HG03097 (cell line): ENCODE results near the gene ADM2.

Experiments
- ATAC-seq: cut with Tn5 transposase; IDR thresholded peaks from one replicate; pipeline ENCODE4 v1.9.1; 2021; ENCODE audit not compliant: unreplicated experiment, low FRiP score

ADM2 gene

GRCh38 chr22:50483106-50483505 lies 1.8 kb downstream of the ADM2 start:
- no peak for ATAC-seq

GRCh38 chr22:50483556-50483955 lies 2.2 kb downstream of the ADM2 start:
- no peak for ATAC-seq

GRCh38 chr22:50483977-50484853 lies 2.9 kb downstream of the ADM2 start:
- ATAC-seq: no peak

- no peak for ATAC-seq
Observed at GRCh38 chr22:50485221-50486131, 4.1 kb downstream of the ADM2 start.

- no peak for ATAC-seq
Observed at GRCh38 chr22:50486561-50487289, 5.4 kb downstream of the ADM2 start, which contains the start of gene MIOX. MIOX (plus strand) TSS chr22:50486859; CDS start chr22:50486898, 39 bp downstream.

DNA sequence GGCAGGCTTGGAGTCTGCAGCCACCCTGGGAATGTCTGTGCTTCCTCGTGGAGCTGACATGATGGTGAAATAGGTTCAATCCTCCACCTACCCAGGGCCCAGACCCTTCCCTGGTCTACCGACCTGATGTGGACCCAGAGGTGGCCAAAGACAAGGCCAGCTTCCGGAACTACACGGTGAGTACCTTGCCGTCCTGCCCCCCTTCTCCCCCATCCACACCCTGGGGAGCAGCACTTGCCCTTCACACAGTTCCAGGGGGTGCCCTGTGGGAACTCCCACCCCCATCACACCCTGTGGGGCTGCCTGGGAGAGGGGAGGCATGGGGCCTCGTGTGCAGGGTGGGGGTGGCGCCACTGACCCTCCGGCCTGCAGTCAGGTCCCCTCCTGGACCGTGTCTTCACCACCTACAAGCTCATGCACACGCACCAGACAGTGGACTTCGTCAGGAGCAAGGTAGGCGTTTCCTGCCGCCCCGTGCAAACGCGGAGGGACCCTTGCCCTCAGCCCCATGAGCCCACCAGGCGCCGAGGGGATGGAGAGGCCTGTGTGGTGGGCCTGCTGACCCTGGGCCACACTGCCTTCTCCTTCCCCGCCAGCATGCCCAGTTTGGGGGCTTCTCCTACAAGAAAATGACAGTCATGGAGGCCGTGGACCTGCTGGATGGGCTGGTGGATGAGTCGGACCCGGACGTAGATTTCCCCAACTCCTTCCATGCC lies 6.1 kb downstream of the ADM2 start:
- ATAC-seq: no peak

DNA sequence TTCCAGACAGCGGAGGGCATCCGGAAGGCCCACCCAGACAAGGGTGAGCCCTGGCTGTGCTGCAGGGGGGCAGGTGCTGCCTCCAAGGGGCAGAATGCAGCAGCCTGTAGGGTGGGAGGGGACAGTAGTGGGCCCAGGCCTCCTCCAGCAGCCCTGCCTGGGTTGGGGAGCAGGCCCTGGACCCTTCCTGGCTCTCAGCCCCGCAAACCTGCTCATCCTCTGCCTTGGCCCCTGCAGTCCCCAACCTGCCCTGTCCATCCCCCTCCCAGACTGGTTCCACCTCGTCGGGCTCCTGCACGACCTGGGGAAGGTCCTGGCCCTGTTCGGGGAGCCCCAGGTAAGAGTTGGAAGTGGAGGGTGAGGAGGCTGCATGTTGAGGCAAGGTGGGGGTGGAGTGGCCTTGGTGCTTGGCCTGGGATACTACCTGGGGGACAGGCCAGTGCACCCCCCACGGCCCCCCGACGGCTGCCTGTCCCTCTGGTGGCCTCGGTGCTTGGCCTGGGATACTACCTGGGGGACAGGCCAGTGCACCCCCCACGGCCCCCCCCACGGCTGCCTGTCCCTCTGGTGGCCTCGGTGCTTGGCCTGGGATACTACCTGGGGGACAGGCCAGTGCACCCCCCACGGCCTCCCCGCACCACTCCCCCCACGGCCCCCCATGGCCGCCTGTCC lies 6.8 kb downstream of the ADM2 start:
- no peak for ATAC-seq

DNA sequence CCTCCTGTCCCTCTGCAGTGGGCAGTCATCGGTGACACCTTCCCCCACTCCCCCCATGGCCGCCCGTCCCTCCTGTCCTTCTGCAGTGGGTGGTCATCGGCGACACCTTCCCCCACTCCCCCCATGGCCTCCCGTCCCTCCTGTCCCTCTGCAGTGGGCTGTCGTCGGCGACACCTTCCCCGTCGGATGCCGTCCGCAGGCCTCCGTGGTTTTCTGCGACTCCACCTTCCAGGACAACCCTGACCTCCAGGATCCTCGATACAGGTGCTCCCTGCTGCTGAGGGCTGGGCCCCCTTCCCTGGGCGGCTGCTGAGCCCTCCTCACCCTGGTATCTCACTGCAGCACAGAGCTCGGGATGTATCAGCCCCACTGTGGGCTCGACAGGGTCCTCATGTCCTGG lies 7.5 kb downstream of the ADM2 start:
- no peak for ATAC-seq

GRCh38 chr22:50489363-50490243 lies 8.3 kb downstream of the ADM2 start:
- ATAC-seq: no peak

DNA sequence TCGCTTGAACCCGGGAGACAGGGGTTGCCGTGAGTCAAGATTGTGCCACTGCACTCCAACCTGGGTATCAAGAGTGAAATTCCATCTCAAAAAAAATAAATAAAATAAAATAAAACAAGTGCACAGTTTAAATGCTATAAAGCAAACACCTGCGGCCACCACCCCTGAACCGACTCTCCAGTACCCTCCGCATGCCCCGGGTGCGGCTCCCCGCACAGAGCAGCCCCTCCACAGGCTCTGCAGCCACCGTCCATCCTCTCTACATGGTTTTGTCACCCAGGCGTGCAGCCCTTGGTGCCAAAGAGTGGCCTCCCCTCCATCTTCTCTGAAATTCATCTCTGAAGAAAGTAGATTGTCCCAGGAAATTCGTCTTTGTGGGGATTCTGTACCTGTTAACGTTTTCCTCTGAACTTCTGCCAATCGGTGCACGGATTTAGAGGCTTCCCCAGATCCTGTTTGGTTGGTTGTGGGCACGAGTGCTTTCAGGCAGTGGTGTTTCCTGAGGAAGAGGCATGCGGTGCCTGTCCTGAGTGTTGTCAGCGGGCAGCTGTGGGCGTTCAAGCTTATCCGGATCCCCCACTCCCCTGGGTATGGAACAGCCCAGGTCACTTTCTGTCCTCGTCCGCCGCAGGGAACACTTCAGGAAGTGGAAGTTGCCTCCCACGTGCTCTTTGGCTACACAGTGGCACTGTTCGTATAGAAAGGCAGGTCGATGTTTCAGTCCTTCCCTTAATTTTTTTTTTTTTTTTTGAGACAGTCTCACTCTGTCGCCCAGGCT lies 9.4 kb downstream of the ADM2 start:
- no peak for ATAC-seq

- ATAC-seq: no peak
Observed at GRCh38 chr22:50497093-50497492, 15.8 kb downstream of the ADM2 start.

- ATAC-seq: no peak
Observed at GRCh38 chr22:50498322-50498890, 17.1 kb downstream of the ADM2 start.

DNA sequence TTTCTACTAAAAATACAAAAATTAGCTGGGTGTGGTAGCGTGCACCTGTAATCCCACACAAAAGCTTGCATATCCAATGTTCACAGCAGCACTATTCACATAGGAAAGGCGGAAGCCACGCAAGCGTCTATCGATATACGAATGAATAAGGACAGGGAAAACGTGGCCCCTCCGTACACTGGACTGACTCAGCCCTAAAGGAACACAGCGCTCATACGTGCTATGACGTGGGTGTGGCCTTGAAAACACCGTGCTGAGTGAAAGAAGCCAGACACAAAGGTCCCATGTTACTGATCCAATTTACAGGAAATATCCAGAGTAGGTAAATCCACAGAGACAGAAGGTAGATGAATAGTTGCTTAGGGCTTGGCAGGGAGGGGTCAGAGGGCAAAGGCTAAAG lies 19.1 kb downstream of the ADM2 start:
- no peak for ATAC-seq

GRCh38 chr22:50502096-50502495 lies 20.8 kb downstream of the ADM2 start:
- ATAC-seq: no peak

DNA sequence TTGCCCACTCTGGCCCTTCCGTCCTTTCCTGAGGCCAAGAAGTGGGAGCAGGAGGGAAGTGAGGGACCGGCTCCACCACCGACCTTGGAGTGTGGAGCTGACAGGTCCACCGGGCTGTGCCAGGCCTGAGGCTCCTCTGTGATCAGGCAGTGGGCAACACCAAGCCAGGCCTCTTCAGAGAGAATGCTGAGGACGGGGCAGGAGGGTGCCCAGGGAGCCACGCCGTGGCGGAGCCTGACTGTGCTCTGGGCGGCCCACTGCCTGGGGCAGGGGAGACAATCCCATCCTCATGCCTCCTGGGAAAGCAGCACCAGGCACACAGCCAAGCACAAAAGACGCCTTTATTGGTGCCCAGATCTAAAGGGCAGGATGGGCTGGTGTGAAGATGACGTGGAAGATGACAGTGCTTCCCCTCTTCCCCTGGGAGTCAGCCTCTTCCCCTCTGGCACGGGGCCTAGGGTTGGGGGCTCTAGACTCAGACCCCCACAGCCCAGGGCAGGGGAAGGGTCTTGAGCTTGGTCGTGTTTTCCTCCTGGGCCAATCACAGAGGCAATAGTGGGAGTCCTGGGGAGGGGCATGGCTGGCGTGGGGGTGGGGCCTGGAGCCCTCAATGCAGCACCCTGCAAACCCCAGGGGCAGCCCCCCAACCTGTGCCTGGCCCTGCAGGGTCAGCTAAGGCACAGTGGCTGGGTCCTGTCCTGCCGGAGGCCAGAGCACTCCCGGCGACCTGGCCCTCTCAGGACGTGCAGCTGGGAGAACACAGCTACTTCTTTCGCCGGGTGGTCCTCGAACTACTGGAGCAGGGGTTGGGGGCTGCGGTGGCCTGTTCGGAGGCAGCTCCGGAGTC lies 21.5 kb downstream of the ADM2 start:
- ATAC-seq: no peak

GRCh38 chr22:50503475-50504145 lies 22.3 kb downstream of the ADM2 start:
- no peak for ATAC-seq
